ENCODE measurements around the gene SMOC1. TPM values are rescaled to one million over a fixed set of nuclear protein-coding genes. Genes with fewer than 3 reads are reported as not detected.

SMOC1 gene
- total RNA-seq, 3 donors from 2014 or later (not counting 1 experiment from before 2014, with no cell fraction given) = not detected

GRCh38 chr14:69983317-69983716, 104.1 kb downstream of the SMOC1 start:
- Histone ChIP-seq H3K4me3 (ENCODE audit: low read length) (no peak overlapping the region), H3K9me3 (ENCODE audit: control insufficient read depth, insufficient read depth, low read length) (no peaks in the 10 kb centered on the region), H3K4me1 (ENCODE audit: control insufficient read depth, insufficient read depth, low read length) (no peaks in the 10 kb centered on the region), H3K27ac (ENCODE audit: low read length) (no peak overlapping the region), H3K36me3 (ENCODE audit: control insufficient read depth, insufficient read depth, low read length) (no peaks in the 10 kb centered on the region), H3K27me3 (ENCODE audit: control insufficient read depth, insufficient read depth, low read length) (no peaks in the 10 kb centered on the region)
- Mint-ChIP-seq H3K9me3 (no peaks in the 10 kb centered on the region), H3K4me3 (no peak overlapping the region), H3K36me3 (no peaks in the 10 kb centered on the region), H3K4me1 (no peaks in the 10 kb centered on the region), H3K27me3 (ENCODE audit: low read depth in 2 of 2) (peaks cover 28 to 33% of the 10 kb centered on the region in 2 donors), H3K27ac (no peak overlapping the region)
- intact Hi-C loops (cut with micrococcal nuclease) = no loop called here
- ATAC-seq = no peak
- 88% methylated on average over 4 of the region's 4 CpGs for WGBS (ENCODE audit: insufficient coverage)
- TF ChIP-seq CTCF (IDR thresholded peaks at IDR 0.05) = no peak
- DNase-seq = no peak

GRCh38 chr14:69985463-69985862, 106.2 kb downstream of the SMOC1 start:
- Mint-ChIP-seq H3K9me3 (no peaks in the 10 kb centered on the region), H3K27ac (no peak overlapping the region), H3K36me3 (no peaks in the 10 kb centered on the region), H3K4me1 (no peaks in the 10 kb centered on the region), H3K4me3 (no peak overlapping the region), H3K27me3 (ENCODE audit: low read depth in 2 of 2) (peaks cover 23 to 33% of the 10 kb centered on the region in 2 donors)
- Histone ChIP-seq H3K9me3 (ENCODE audit: control insufficient read depth, insufficient read depth, low read length) (no peaks in the 10 kb centered on the region), H3K4me1 (ENCODE audit: control insufficient read depth, insufficient read depth, low read length) (no peaks in the 10 kb centered on the region), H3K36me3 (ENCODE audit: control insufficient read depth, insufficient read depth, low read length) (no peaks in the 10 kb centered on the region), H3K4me3 (ENCODE audit: low read length) (no peak overlapping the region), H3K27ac (ENCODE audit: low read length) (no peak overlapping the region), H3K27me3 (ENCODE audit: control insufficient read depth, insufficient read depth, low read length) (no peaks in the 10 kb centered on the region)
- TF ChIP-seq CTCF (IDR thresholded peaks at IDR 0.05) = no peak
- DNase-seq (no peak), ATAC-seq (no peak)
- 89% methylated on average over 1 of the region's 1 CpG for WGBS (ENCODE audit: insufficient coverage)
- intact Hi-C loops (cut with micrococcal nuclease) = no loop called here

DNA sequence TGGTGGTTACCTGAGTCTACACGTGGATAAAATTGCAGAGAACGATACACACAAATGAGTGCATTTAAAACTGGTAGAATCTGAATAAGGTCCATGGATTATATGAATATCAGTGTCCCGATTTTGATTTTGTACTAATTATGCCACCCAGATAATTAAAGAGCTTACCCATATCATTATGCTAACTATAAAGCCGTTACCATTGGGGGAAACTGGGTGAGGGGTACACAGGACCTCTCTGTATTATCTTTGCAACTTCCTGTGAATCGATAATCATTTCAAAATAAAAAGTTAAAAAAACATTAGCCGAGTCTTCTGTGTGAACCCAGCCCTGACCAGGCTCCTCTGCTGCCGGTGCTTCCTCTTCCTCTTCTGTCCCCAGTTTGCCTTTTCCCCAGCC, 107.1 kb downstream of the SMOC1 start:
- DNase-seq = no peak
- 56% methylated on average over 6 of the region's 7 CpGs for WGBS (ENCODE audit: insufficient coverage)
- Histone ChIP-seq H3K27me3 (ENCODE audit: control insufficient read depth, insufficient read depth, low read length) (no peaks in the 10 kb centered on the region), H3K27ac (ENCODE audit: low read length) (no peak overlapping the region), H3K9me3 (ENCODE audit: control insufficient read depth, insufficient read depth, low read length) (no peaks in the 10 kb centered on the region), H3K36me3 (ENCODE audit: control insufficient read depth, insufficient read depth, low read length) (no peaks in the 10 kb centered on the region), H3K4me1 (ENCODE audit: control insufficient read depth, insufficient read depth, low read length) (no peaks in the 10 kb centered on the region), H3K4me3 (ENCODE audit: low read length) (no peak overlapping the region)
- no peak for ATAC-seq
- H3K9me3 Mint-ChIP-seq = no peaks in the 10 kb centered on the region
- TF ChIP-seq CTCF (IDR thresholded peaks at IDR 0.05) = no peak
- H3K4me3 Mint-ChIP-seq = no peak overlapping the region
- intact Hi-C loops (cut with micrococcal nuclease) = no loop called here
- H3K36me3 Mint-ChIP-seq = no peaks in the 10 kb centered on the region
- no peaks in the 10 kb centered on the region for H3K4me1 Mint-ChIP-seq
- H3K27me3 Mint-ChIP-seq (ENCODE audit: low read depth in 2 of 2) = peaks cover 17 to 30% of the 10 kb centered on the region in 2 donors
- H3K27ac Mint-ChIP-seq = no peak overlapping the region

DNA sequence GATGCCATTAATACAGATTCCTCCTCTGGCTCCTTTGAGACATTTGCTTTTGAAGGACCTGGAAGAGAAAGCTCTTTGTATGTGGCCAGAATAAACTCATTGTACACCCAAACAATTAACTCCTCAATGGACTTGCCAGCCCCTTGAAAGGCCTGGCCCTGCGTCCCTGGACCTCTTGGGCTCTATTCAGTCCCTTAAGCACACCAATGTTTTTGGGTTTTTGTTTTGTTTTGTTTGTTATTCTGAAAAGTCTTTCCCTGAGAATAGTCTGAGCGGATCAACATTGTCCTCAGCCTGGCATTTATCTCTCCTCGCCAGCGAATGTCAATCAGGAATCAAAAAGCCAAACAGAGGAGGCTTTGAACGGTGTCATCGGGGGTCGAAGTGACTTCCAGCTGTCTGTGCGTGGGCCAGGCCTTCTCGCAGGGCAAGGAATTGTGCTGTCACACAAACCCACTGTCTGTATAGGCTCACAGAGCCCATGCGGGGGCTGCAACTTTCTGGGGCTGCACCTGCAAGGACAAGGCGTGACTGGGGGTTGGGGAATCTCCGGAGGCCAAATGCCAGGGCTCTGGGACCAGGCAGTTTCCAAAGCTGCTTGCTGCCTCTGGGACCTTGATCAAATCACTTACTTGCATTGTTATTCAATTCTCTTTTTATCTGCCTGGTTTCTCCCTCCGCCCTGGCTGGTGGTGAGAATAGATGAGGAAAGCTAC, 108.3 kb downstream of the SMOC1 start:
- Histone ChIP-seq H3K36me3 (ENCODE audit: control insufficient read depth, insufficient read depth, low read length) (no peaks in the 10 kb centered on the region), H3K4me3 (ENCODE audit: low read length) (no peak overlapping the region), H3K4me1 (ENCODE audit: control insufficient read depth, insufficient read depth, low read length) (no peaks in the 10 kb centered on the region), H3K27ac (ENCODE audit: low read length) (no peak overlapping the region), H3K27me3 (ENCODE audit: control insufficient read depth, insufficient read depth, low read length) (no peaks in the 10 kb centered on the region), H3K9me3 (ENCODE audit: control insufficient read depth, insufficient read depth, low read length) (no peaks in the 10 kb centered on the region)
- DNase-seq (no peak), ATAC-seq (no peak)
- no peaks in the 10 kb centered on the region for H3K36me3 Mint-ChIP-seq
- no peak for TF ChIP-seq CTCF (IDR thresholded peaks at IDR 0.05)
- H3K27me3 Mint-ChIP-seq (ENCODE audit: low read depth in 2 of 2) = peaks cover 10 to 22% of the 10 kb centered on the region in 2 donors
- WGBS (ENCODE audit: insufficient coverage) = 88% methylated on average over 13 of the region's 13 CpGs
- intact Hi-C loops (cut with micrococcal nuclease) = no loop called here
- H3K27ac Mint-ChIP-seq = no peak overlapping the region
- no peaks in the 10 kb centered on the region for H3K9me3 Mint-ChIP-seq
- no peak overlapping the region for H3K4me3 Mint-ChIP-seq
- H3K4me1 Mint-ChIP-seq = no peaks in the 10 kb centered on the region
